UCSD-AML1 (cell line): ENCODE data around the gene TTI1.

Experiments used
- DNase-seq: peaks from one replicate; lab custom pipeline; 2025; ENCODE audit not compliant: unreplicated experiment; lab: John Stamatoyannopoulos, UW

The TTI1 gene

DNA sequence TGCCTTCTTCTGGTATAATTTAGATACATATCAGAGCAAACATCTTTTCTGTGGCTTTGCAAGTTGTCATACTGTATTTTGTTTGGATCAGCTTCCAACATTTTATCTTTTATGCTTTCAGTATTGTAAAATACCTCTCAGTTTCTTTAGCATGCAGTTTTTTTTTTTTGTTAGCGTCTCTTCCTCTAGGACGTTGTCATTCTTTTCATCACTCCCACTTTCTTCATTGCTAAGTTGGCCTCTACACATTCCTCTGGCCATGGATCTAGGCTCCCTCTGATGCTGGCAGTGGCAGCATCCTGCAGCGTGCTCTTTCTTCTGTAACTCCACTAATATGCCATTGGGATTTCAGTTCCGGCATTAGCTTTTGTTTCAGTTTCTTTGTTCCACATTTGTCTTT lies 22.0 kb upstream of the TTI1 start:
- DNase-seq, result no peak

- DNase-seq, result no peak
Measured at GRCh38 chr20:38054647-38055046, 21.4 kb upstream of the TTI1 start.

GRCh38 chr20:38052870-38053269 lies 19.6 kb upstream of the TTI1 start:
- DNase-seq, result no peak

- no peak for DNase-seq
Measured at GRCh38 chr20:38050686-38051085, 17.4 kb upstream of the TTI1 start.

GRCh38 chr20:38049800-38050199 lies 16.5 kb upstream of the TTI1 start:
- no peak for DNase-seq

DNA sequence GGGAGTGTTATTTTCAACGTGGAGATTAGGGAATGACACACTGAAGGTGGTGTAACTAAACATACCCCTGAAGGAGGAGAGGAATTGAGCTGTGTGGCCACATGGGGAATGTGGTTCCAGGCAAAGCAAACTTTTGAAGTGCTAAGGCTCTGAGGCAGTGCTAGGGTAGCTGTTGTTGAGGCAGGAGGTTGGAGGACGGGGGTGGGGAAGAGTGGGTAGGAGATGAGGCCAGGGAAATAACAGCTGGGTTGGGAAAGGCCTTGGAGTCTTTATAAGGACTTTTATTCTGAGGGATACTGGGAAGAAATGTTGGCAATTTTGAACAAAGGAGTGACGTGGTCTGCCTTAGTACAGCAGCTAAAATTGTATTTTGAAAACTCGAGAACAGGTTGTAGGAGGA lies 13.3 kb upstream of the TTI1 start:
- DNase-seq, result no peak

DNA sequence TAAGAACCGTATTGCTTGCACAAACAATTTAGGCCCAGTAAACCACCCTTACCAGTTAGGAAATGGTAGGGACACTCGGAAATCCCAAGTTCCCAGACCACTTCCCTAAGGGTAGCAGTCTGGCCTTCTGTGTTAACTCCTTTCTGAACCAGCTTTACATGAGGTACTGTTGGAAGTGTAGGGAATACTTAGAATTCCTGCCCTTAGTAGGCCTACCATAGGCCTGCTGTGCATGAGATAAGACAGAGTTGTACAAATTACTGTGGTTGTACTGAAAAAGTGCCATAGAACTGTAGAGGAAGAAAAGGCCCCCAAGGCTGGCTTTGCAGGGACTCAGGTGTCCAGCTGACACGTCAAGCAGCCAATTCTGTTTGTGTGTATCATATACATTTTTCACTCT lies 11.4 kb upstream of the TTI1 start:
- no peak for DNase-seq

DNA sequence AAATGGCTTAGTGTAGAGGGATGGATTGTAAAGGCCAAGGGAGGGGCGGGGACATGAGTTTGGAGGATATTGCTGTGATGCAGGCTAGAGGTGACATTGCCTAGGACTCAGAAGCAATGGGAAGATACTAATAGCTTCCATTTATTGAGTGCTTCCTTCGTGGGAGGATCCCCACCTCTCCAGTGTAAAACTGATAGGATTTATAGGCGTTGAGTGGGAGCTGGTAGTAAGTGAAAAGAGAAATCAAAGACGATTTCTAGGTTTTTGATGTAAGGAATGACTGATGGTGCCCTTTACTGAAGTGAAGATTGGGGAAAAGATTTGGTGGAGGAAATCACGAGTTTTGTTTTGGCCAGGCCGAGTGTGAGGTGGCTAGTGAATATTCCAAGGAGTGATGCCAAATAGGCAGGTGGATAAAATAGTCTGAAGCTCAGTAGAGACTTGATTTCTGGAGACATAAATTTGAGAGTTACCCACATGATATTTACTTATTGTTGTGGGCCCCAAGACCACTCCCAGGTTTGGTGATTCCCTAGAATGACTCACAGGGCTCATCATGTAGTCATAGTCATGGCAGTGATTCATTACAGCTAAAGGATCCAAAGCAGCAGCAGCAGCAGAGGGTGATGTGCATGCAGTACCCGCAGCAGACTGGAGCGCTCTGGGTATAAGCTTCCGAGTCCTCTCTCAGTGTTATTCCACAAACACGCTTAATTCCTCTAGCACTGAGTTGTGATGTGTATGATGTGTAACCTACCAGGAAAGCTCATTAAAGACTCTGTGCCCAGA lies 10.4 kb upstream of the TTI1 start:
- DNase-seq, result no peak

GRCh38 chr20:38040276-38040675 lies 7.0 kb upstream of the TTI1 start:
- DNase-seq, result no peak

- no peak for DNase-seq
Measured at GRCh38 chr20:38036366-38036765, 3.1 kb upstream of the TTI1 start.

GRCh38 chr20:38034961-38035360 lies 1.7 kb upstream of the TTI1 start:
- no peak for DNase-seq

GRCh38 chr20:38034108-38034649 lies 923 bp upstream of the TTI1 start:
- no peak for DNase-seq

DNA sequence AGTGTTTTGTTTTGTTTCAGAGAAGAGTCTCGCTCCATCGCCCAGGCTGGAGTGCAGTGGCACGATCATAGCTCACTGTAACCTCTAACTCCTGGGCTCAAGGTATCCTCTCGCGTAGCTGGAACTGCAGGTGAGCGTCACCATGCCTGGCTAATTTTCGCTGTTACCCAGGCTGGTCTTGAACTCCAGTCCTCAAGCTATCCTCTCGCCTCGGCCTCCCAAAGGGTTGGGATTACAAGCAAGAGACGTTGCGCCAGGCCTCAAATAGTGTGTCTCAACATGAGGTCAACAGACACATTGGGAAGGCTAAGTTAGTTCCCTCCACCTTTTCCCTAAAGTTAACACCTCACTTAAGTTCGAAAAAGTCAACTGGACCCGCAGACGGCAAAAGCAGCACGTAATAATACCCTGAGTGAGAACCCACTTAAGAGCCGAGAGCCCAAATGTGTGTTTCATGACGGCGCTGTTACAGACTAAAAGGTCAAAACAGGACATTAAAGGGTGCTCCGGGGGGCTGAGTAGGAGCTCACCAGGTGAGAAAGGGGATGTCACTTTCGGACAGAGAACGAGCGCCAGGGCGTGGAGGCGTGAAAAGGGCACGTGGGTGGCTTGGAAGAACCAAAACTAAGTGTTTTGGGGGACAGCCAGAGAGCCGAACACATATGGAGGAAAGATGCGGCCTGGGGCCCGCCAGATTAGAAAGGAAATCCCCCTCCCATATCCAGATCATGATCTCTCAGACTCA lies 499 bp downstream of the TTI1 start:
- no peak for DNase-seq

- DNase-seq, result no peak
Measured at GRCh38 chr20:38031957-38032356, 1.3 kb downstream of the TTI1 start.

- DNase-seq, result no peak
Measured at GRCh38 chr20:38029453-38029852, 3.8 kb downstream of the TTI1 start.

- no peak for DNase-seq
Measured at GRCh38 chr20:38024496-38024895, 8.8 kb downstream of the TTI1 start.

DNA sequence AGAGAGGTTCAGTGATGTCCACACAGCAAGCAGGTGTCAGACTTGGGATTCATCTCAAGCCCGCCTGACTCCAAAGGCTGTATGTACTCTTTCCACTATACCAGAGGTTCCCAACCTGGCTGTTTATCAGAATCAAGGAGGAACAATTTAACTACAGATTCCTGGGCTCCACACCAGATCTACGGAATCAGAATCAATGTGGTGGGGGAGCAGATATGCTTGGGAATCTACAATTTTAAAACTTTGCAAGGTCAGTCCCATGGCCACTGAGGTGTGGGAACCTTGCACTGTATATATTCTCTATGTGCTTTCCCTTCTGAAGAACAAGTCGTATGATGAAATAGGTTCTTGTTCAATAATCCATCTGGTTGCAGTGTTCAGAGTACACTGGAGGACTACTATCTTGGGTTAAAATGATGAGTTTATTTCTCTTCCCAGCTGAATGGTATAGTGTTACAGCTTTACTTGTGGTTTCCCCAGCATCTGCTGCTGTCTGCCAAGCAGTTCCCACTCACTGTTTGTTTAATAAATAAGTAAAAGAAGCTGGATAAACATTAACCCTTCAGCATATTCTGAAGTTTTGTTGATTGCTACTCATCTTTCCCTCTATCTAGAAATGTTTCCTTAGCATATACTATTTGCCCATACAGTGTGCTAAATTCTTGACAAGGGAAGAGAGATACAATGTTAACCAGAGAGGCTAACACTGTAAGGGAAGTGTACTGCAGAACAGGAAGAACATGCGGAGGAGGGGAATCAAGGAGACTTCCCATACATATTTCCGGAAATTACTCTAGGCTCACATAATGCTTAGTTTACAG lies 9.9 kb downstream of the TTI1 start:
- no peak for DNase-seq

- DNase-seq, result no peak
Measured at GRCh38 chr20:38021087-38021772, 12.0 kb downstream of the TTI1 start.

- DNase-seq, result no peak
Measured at GRCh38 chr20:38018385-38018784, 14.9 kb downstream of the TTI1 start.

GRCh38 chr20:38017959-38018358 lies 15.3 kb downstream of the TTI1 start:
- DNase-seq, result no peak

DNA sequence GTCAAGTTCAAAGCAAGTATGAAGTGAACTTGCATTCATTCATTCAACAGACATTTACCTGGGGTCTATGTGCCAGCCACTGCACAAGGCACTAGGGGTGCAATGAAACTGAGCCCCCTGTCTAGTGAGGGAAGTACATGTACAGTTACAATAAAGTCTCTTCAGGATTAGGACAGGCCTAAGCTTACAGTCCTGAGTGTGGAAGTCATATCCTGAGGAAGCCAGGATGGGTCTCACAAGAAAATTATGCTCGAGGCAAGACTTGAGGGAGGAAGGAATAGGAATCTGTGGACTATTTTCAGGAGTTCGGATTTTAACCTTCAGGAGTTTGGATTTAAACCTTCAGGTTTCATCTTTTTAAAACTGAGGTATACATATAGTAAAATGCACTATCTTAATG lies 19.4 kb downstream of the TTI1 start:
- no peak for DNase-seq
